Transverse colon (tissue), 3 donors: ENCODE measurements around the gene TMEM106A.

ENCODE experiments used
- CTCF ChIP-seq, 5 experiments: fragments of 200-600 bp in 3 of 5; fragments of 450-650 bp in 2 of 5; sonication (generic) in 3 of 5; IDR thresholded peaks; 1 replicate in 2 of 5; 2 replicates in 3 of 5; pipeline ENCODE4 v1.5.1; 2016 to 2017; ENCODE audit warnings: antibody characterized with exemption in 5 of 5, inconsistent platforms in 3 of 5, mild to moderate bottlenecking in 2 of 5, moderate library complexity in 1 of 5
- POLR2A ChIP-seq: fragments of 450-650 bp; IDR thresholded peaks from one replicate; pipeline ENCODE4 v1.6.1; 2016; ENCODE audit warnings: antibody characterized with exemption, mild to moderate bottlenecking, moderate library complexity

GRCh38 chr17:43216369-43216761, 4.7 kb downstream of the TMEM106A start:
- TF ChIP-seq CTCF (IDR thresholded peaks at IDR 0.05) (no peak), POLR2A (no peak)
